Rectal smooth muscle tissue (tissue), 1 donor: ENCODE results near the gene TMEM19.

ENCODE experiments used
- H3K27ac ChIP-seq: one replicate; pipeline ENCODE4 v1.7.0; 2013; ENCODE audit warnings: low read depth, low read length, inconsistent platforms
- H3K27me3 ChIP-seq: one replicate; pipeline ENCODE4 v1.7.0; 2013; ENCODE audit warnings: low read length; ENCODE audit not compliant: control insufficient read depth, insufficient read depth
- H3K36me3 ChIP-seq: one replicate; pipeline ENCODE4 v1.7.0; 2013; ENCODE audit warnings: low read length; ENCODE audit not compliant: control insufficient read depth, insufficient read depth
- H3K4me1 ChIP-seq: one replicate; pipeline ENCODE4 v1.7.0; 2013; ENCODE audit warnings: low read length; ENCODE audit not compliant: control insufficient read depth, insufficient read depth
- H3K4me3 ChIP-seq: one replicate; pipeline ENCODE4 v1.7.0; 2013; ENCODE audit warnings: low read length
- H3K9ac ChIP-seq: one replicate; pipeline ENCODE4 v1.7.0; 2013; ENCODE audit warnings: low read length

Gene TMEM19

DNA sequence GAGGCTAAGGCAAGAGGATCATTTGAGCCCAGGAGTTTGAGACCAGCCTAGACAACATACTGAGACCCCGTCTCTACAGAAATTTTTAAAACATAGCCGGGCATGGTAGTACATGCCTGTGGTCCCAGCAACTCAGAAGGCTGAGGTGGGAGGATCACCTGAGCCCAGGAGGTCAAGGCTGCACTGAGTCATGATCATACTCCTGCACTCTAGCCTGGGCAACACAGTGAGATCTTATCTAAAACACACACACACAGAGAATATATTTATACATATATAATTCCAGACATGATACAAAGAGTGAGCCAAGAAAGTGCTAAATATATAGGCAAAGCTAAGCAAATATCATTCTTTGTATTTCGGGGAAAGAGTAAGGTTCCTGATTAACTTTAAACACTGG lies 31.7 kb upstream of the TMEM19 start:
- peaks cover 5% of the 10 kb centered on the region for H3K36me3 ChIP-seq
- no peaks in the 10 kb centered on the region for H3K27me3 ChIP-seq
- H3K27ac ChIP-seq = no peak overlapping the region
- H3K4me3 ChIP-seq = no peak overlapping the region
- H3K4me1 ChIP-seq = peaks cover 2% of the 10 kb centered on the region
- no peak overlapping the region for H3K9ac ChIP-seq

GRCh38 chr12:71655495-71655894 lies 30.4 kb upstream of the TMEM19 start:
- Histone ChIP-seq H3K4me3 (no peak overlapping the region), H3K27me3 (no peaks in the 10 kb centered on the region), H3K4me1 (peaks cover 2% of the 10 kb centered on the region), H3K9ac (no peak overlapping the region), H3K36me3 (peaks cover 8% of the 10 kb centered on the region), H3K27ac (no peak overlapping the region)

DNA sequence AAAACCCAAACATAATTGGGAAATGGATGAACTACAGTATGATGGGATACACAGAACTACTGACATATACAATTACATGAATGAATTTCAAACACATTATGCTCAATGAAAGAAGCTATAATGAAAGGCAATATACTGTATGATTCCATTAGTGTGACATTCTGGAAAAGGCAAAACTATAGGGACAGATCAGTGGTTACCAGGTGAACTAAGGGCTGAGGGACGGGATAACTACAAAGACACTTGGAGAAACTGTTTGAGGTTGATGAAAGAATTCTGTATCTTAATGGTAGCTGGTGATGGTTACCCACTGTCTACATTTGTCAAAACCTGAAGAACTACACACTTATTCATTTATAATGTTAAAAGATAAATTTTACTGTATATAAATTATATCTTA lies 30.0 kb upstream of the TMEM19 start:
- no peak overlapping the region for H3K9ac ChIP-seq
- H3K36me3 ChIP-seq = peaks cover 8% of the 10 kb centered on the region
- H3K4me1 ChIP-seq = peaks cover 2% of the 10 kb centered on the region
- no peaks in the 10 kb centered on the region for H3K27me3 ChIP-seq
- no peak overlapping the region for H3K4me3 ChIP-seq
- no peak overlapping the region for H3K27ac ChIP-seq

DNA sequence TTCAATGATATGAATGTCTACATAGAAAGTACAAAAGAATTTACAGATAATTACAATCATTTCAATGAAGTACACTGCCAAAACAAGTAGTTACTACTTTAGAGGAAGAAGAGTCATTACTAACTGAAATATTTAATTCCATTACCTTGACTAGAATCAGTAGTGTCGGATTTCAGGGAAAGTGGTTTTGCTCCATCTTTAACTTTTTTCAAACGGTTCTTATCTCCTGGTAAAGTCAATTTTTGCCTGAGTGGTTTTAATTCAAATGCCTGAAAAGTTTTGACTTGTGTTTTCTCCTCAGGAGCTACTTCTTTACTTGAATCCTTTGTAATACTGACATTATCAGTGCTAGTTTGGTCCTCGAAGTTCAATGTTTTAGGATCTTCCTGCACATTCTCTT lies 29.1 kb upstream of the TMEM19 start:
- no peak overlapping the region for H3K4me3 ChIP-seq
- no peak overlapping the region for H3K27ac ChIP-seq
- H3K27me3 ChIP-seq = no peaks in the 10 kb centered on the region
- H3K4me1 ChIP-seq = peaks cover 5% of the 10 kb centered on the region
- no peak overlapping the region for H3K9ac ChIP-seq
- H3K36me3 ChIP-seq = peaks cover 4% of the 10 kb centered on the region

DNA sequence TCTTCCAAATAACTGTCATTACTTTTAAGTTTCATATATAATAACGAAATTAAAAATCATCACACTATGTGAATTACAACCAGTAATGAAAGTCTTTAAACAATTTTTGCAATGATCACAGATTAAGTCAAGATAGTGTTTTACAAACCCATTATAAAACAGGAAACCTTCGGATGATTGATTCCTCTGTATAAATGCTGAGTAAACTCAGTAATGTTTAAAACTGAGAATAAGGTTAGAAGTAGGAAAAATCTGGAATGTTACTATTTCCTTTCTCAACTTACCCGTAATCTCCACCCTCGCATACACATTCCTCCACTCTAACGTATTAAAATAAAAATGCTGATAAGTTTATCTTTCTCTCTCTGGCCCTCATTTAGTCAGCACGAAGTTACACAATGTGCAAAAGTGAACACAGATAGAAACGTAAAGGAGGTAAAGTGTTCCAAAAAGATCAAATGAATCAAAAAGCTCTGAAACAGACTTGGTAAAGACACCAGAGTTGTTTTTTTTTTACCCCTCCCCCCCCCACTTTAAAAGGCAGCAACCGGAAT lies 23.8 kb upstream of the TMEM19 start:
- Histone ChIP-seq H3K27me3 (no peaks in the 10 kb centered on the region), H3K9ac (no peak overlapping the region), H3K4me3 (peak overlapping the region; percentile 100), H3K27ac (no peak overlapping the region), H3K36me3 (peaks cover 3% of the 10 kb centered on the region), H3K4me1 (peaks cover 11% of the 10 kb centered on the region)

- Histone ChIP-seq H3K4me1 (peaks cover 11% of the 10 kb centered on the region), H3K27ac (peak overlapping the region; percentile 96), H3K9ac (peak overlapping the region; percentile 91), H3K36me3 (peaks cover 3% of the 10 kb centered on the region), H3K4me3 (peak overlapping the region; percentile 100), H3K27me3 (no peaks in the 10 kb centered on the region)
Observed at GRCh38 chr12:71662849-71663560, 22.9 kb upstream of the TMEM19 start.

- Histone ChIP-seq H3K27ac (peak within 1 kb of the TSS; percentile 96), H3K4me1 (peaks cover 11% of the 10 kb centered on the region), H3K9ac (peak within 1 kb of the TSS; percentile 96), H3K27me3 (no peaks in the 10 kb centered on the region), H3K36me3 (peaks cover 3% of the 10 kb centered on the region), H3K4me3 (peak within 1 kb of the TSS; percentile 100)
Observed at GRCh38 chr12:71663561-71664410, 22.1 kb upstream of the TMEM19 start, which contains the start of the genes THAP2 and ZFC3H1. Gene THAP2 (plus strand): TSS chr12:71664301. CDS start chr12:71664510, 209 bp downstream. Gene ZFC3H1 (minus strand): TSS chr12:71663848. CDS start chr12:71663610, 238 bp downstream.

DNA sequence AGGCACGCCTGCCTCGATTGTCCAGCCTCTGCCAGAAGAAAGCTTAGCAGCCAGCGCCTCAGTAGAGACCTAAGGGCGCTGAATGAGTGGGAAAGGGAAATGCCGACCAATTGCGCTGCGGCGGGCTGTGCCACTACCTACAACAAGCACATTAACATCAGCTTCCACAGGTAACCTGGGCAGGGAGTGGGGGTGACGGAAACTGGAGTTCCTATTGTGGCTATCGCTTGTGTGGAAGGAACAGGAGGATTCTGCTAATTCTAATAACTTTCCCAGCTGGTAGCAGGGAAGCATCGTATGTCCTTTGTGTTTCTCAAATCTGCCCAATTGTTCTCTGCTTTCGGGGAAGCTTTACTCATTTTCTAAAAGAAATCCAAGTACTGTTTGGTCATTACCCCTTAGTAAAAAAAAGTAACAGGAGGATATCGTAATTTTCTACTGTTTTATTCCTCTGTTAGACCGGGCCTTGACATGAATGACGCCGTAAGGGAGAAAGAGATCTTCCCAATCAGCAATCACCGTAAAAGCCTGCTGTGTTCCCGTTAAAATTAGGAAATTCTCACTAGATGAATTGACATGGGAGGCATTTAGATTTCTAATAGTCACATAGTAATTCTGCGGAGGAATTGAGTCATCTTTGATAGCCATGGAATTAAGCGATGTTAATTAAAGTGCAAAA lies 21.3 kb upstream of the TMEM19 start:
- Histone ChIP-seq H3K27me3 (no peaks in the 10 kb centered on the region), H3K36me3 (no peaks in the 10 kb centered on the region), H3K9ac (peak overlapping the region; percentile 96), H3K4me1 (peaks cover 11% of the 10 kb centered on the region), H3K4me3 (peak overlapping the region; percentile 100), H3K27ac (peak overlapping the region; percentile 96)

DNA sequence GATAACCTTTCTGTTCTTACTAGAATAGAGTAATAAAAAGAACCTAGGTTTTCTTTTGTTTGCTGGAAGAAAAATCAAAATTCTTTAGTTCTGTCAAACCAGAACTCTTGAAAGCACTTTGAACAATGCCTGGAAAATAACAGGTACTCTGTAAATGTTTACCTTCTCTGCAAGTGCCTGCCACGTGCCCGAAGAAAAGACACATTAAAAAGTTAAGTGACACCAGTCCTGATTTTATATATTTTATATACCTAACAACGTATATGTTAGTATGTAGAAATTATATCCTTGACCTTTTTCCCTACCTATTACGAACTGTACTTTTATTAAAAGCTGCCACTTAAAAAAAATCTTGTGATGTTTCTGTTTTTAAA lies 20.8 kb upstream of the TMEM19 start:
- Histone ChIP-seq H3K36me3 (no peaks in the 10 kb centered on the region), H3K27ac (peak overlapping the region; percentile 96), H3K4me3 (peak overlapping the region; percentile 100), H3K9ac (no peak overlapping the region), H3K27me3 (no peaks in the 10 kb centered on the region), H3K4me1 (peaks cover 11% of the 10 kb centered on the region)

DNA sequence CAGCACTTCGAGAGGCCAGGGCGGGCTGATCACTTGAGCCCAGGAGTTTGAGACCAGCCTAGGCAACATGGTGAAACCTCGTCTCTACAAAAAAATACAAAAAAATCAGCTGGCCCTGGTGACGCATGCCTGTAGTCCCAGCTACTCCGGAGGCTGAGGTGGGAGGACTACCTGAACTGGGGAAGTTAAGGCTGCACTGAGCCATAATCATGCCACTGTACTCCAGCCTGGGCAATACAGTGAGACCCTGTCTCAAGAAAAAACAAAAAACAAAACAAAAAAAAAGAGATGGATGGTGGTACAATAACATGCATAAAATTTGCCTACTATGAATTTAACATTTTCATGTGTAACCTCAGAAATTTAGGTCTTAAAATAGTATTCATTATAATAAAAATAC lies 19.6 kb upstream of the TMEM19 start:
- Histone ChIP-seq H3K36me3 (no peaks in the 10 kb centered on the region), H3K27me3 (no peaks in the 10 kb centered on the region), H3K27ac (no peak overlapping the region), H3K4me1 (peaks cover 11% of the 10 kb centered on the region), H3K4me3 (no peak overlapping the region), H3K9ac (no peak overlapping the region)

- Histone ChIP-seq H3K27ac (no peak overlapping the region), H3K4me3 (no peak overlapping the region), H3K4me1 (no peaks in the 10 kb centered on the region), H3K36me3 (no peaks in the 10 kb centered on the region), H3K9ac (no peak overlapping the region), H3K27me3 (no peaks in the 10 kb centered on the region)
Observed at GRCh38 chr12:71671311-71671710, 14.6 kb upstream of the TMEM19 start.

DNA sequence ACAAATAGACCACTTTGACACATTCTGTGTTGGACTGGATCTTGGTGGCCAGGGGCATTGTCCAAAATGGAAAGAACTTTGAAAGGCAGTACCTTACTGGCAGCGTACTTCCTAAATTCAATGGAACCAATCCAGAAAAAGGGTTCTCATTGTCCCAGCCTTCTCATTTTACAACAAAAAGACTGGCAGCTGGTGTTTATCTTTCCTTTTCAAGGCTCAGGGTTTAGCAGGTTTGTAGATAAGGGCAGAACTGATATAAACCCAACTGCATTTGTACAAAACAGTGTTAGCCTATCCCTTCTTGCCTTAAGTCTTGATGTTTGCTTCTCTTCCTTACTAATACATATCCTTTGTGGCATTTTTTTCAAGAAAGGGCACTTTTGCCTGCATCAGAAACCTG lies 14.1 kb upstream of the TMEM19 start:
- H3K9ac ChIP-seq = no peak overlapping the region
- no peak overlapping the region for H3K4me3 ChIP-seq
- H3K27me3 ChIP-seq = no peaks in the 10 kb centered on the region
- H3K27ac ChIP-seq = no peak overlapping the region
- no peaks in the 10 kb centered on the region for H3K36me3 ChIP-seq
- H3K4me1 ChIP-seq = no peaks in the 10 kb centered on the region
